Chondrocyte (in vitro differentiated cells): ENCODE results near the gene RALGPS1. TPM values are rescaled to one million over a fixed set of nuclear protein-coding genes. Genes with fewer than 3 reads are reported as not detected.

ENCODE experiments used
- DNase-seq: peaks from one replicate; pipeline ENCODE4 v3.0.0; 2021; ENCODE audit warnings: mixed read lengths, low spot score
- H3K27ac Mint-ChIP-seq: one replicate; pipeline ENCODE4 v1.8.0; 2021; ENCODE audit warnings: mild to moderate bottlenecking, moderate library complexity, mixed read lengths; ENCODE audit not compliant: unreplicated experiment
- H3K27me3 Mint-ChIP-seq: 2 replicates; pipeline ENCODE4 v1.8.0; 2021; ENCODE audit warnings: low read depth, mixed read lengths
- H3K36me3 Mint-ChIP-seq: 2 replicates; pipeline ENCODE4 v1.8.0; 2021; ENCODE audit warnings: low read depth, mixed read lengths
- H3K4me1 Mint-ChIP-seq: 2 replicates; pipeline ENCODE4 v1.8.0; 2021; ENCODE audit warnings: low read depth, mild to moderate bottlenecking, mixed read lengths
- H3K4me3 Mint-ChIP-seq: one replicate; pipeline ENCODE4 v1.8.0; 2021; ENCODE audit warnings: mild to moderate bottlenecking, moderate library complexity, mixed read lengths; ENCODE audit not compliant: unreplicated experiment
- H3K9me3 Mint-ChIP-seq: 2 replicates; pipeline ENCODE4 v1.8.0; 2021; ENCODE audit warnings: low read depth, mixed read lengths
- total RNA-seq: library from RNA; stranded (reverse); gene quantifications from 3 replicates; pipeline ENCODE4 v1.2.1, GENCODE V29; 2021
- TF ChIP-seq, protein P1 (sequence below): fragments of 200-600 bp; sonication (generic); IDR thresholded peaks from 2 replicates; pipeline ENCODE4 v1.5.0; 2021; ENCODE audit warnings: antibody characterized with exemption, mild to moderate bottlenecking, moderate library complexity

RALGPS1 gene
- total RNA-seq, 1 donor from 2014 or later, result 8.1 TPM

DNA sequence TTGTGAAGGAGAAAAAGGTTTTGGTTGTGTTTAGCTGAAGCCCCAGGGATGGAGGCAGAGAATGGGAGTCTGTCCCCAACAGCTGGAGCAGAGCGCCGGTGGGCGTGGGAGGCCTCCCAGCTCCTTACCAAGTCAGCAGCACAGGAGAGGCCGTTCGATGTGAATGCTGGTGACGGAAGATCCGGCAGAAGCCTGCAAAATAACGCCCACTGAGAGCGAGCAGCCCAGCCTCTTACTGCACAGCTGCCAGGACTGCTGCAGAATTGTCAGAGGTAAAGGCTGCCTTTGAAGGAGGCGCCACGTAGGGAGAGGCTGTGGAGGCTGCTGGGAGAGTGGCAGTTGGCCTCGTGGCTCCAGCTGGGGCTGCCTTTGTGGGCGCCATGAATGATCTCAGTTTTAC is 181.6 kb downstream of the RALGPS1 start:
- peaks cover 4% of the 10 kb centered on the region for H3K36me3 Mint-ChIP-seq
- H3K9me3 Mint-ChIP-seq, result no peaks in the 10 kb centered on the region
- no peak for DNase-seq
- no peak overlapping the region for H3K27ac Mint-ChIP-seq
- TF ChIP-seq, protein P1, sequence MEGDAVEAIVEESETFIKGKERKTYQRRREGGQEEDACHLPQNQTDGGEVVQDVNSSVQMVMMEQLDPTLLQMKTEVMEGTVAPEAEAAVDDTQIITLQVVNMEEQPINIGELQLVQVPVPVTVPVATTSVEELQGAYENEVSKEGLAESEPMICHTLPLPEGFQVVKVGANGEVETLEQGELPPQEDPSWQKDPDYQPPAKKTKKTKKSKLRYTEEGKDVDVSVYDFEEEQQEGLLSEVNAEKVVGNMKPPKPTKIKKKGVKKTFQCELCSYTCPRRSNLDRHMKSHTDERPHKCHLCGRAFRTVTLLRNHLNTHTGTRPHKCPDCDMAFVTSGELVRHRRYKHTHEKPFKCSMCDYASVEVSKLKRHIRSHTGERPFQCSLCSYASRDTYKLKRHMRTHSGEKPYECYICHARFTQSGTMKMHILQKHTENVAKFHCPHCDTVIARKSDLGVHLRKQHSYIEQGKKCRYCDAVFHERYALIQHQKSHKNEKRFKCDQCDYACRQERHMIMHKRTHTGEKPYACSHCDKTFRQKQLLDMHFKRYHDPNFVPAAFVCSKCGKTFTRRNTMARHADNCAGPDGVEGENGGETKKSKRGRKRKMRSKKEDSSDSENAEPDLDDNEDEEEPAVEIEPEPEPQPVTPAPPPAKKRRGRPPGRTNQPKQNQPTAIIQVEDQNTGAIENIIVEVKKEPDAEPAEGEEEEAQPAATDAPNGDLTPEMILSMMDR, result no peak
- H3K4me3 Mint-ChIP-seq, result no peak overlapping the region
- H3K27me3 Mint-ChIP-seq, result no peaks in the 10 kb centered on the region
- H3K4me1 Mint-ChIP-seq, result no peaks in the 10 kb centered on the region

DNA sequence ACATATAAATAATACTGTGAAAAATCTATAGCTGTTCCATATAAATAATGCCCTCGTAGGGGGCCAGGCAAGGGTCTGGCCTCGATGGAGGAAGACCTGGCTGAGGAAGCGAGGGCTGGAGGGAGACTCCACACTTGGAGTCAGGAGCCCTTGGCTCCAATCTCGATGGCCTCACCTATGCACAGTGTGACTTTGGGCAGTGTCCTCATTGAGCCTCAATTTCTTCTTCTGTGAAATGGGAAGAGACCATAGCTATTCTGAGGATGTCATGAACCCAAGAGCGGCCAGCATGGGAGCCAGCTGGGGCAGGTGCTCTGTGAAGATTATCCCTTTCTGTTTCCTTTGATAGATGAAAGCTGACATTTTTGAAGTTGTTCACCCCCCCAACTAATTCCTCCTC is 183.1 kb downstream of the RALGPS1 start:
- no peaks in the 10 kb centered on the region for H3K9me3 Mint-ChIP-seq
- TF ChIP-seq, protein P1, result no peak
- no peak for DNase-seq
- no peak overlapping the region for H3K27ac Mint-ChIP-seq
- no peak overlapping the region for H3K4me3 Mint-ChIP-seq
- H3K27me3 Mint-ChIP-seq, result no peaks in the 10 kb centered on the region
- H3K36me3 Mint-ChIP-seq, result peaks cover 3% of the 10 kb centered on the region
- no peaks in the 10 kb centered on the region for H3K4me1 Mint-ChIP-seq

DNA sequence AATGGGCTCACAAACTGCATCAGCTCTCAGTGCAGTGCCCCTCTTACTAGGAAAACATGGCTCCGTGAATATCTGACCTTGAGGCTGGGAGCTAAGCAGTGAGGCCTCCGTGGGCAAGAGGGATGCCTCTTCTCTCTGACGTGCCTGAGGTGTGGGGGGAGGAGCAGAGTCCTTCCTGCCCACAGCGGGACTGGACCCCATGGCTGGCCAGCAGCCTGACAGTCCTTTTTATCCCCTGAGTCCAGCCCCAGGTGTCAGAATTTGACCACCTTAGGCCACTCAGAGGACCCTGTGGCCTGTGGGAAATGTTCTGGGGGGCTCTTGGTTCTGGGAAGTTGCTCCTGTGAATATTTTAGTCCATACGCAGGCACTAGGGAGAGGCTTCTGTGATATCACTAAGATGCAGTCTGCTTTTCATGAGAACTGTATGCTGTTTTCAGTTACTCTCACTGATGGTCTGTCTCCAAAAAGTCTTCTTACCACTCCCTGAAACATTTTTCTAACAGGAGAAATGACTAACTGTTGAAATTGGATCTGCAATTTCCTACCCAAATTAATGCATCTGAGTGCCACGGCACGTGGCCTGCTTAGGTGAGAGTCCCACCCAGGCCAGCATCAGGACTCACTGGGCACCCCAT is 184.5 kb downstream of the RALGPS1 start:
- H3K27ac Mint-ChIP-seq, result no peak overlapping the region
- no peak for DNase-seq

DNA sequence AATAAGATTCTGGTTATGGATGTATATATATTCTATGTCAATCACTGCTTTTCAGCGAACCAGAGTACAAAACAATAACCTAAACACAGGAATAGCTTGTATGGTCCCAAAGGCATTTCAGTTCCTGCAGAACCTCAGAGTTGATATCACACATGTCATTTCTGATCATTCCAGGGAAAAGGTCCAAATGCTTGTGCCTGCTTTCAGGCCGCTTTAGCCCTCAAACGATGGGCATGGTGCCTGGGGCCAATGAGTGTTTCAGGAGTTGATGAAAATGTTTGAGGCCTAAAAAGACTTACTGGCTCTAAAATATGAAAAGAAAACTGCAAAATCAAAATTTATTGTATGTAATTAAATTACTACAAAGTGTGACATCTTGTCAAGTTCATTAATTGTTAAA is 185.1 kb downstream of the RALGPS1 start:
- Mint-ChIP-seq H3K9me3 (no peaks in the 10 kb centered on the region), H3K36me3 (peaks cover 3% of the 10 kb centered on the region), H3K4me3 (no peak overlapping the region), H3K27ac (no peak overlapping the region), H3K4me1 (no peaks in the 10 kb centered on the region), H3K27me3 (no peaks in the 10 kb centered on the region)
- DNase-seq, result no peak
- TF ChIP-seq, protein P1, result no peak

More for the DNA sequence above, 184.5 kb downstream of the RALGPS1 start:
- no peaks in the 10 kb centered on the region for H3K27me3 Mint-ChIP-seq
- H3K36me3 Mint-ChIP-seq, result peaks cover 3% of the 10 kb centered on the region
- H3K4me1 Mint-ChIP-seq, result no peaks in the 10 kb centered on the region
- H3K4me3 Mint-ChIP-seq, result no peak overlapping the region
- no peaks in the 10 kb centered on the region for H3K9me3 Mint-ChIP-seq
- TF ChIP-seq, protein P1, result no peak

- Mint-ChIP-seq H3K27ac (no peak overlapping the region), H3K9me3 (no peaks in the 10 kb centered on the region), H3K36me3 (peaks cover 4% of the 10 kb centered on the region), H3K27me3 (no peaks in the 10 kb centered on the region), H3K4me3 (no peak overlapping the region), H3K4me1 (peaks cover 3% of the 10 kb centered on the region)
- no peak for DNase-seq
- TF ChIP-seq, protein P1, result no peak
Observed at GRCh38 chr9:127102176-127102575, 187.6 kb downstream of the RALGPS1 start.
